Endothelial cell of umbilical vein (primary cell): Measurements from ENCODE around the gene ERBB4. TPM values are rescaled to one million over a fixed set of nuclear protein-coding genes. Genes with fewer than 3 reads are reported as not detected.

Source experiments
- BruUV-seq: library from RNA; stranded (reverse); fragments of 400-500 nt; replicated peaks from 2 replicates; lab custom pipeline; 2021; lab: Mats Ljungman, UMichigan
- CTCF ChIA-PET: fragments of 300-600, 350-600 bp; sonication (Branson Sonifier 250); formaldehyde crosslinking; loops from one replicate; lab custom pipeline; 2021; ENCODE audit warnings: antibody characterized with exemption, inconsistent platforms; lab: Charles Lee
- POLR2A ChIA-PET: fragments of 300-600, 350-600 bp; sonication (Branson Sonifier 250); formaldehyde crosslinking; loops from one replicate; lab custom pipeline; 2021; ENCODE audit warnings: antibody characterized with exemption, inconsistent platforms; lab: Charles Lee
- DNase-seq: peaks from one replicate; pipeline ENCODE4 v3.0.0-alpha.2; 2011; ENCODE audit warnings: low read depth, low spot score
- FAIRE-seq: peaks from 2 replicates; lab custom pipeline; 2011; peaks lifted over from hg19 to GRCh38; lab: Jason Lieb, UNC
- H2AFZ ChIP-seq: 2 replicates; pipeline ENCODE4 v1.6.0; 2012; ENCODE audit warnings: low read depth, low read length, control low read depth, inconsistent platforms
- H3K27ac ChIP-seq: 2 replicates; pipeline ENCODE4 v1.5.1; 2011; ENCODE audit warnings: low read depth, mild to moderate bottlenecking, control low read depth, low read length, moderate library complexity; ENCODE audit not compliant: insufficient read depth
- H3K27me3 ChIP-seq, 2 experiments: 2 replicates each; pipeline versions ENCODE4 v1.6.0 to v1.6.1; 2011; ENCODE audit warnings: low read length in 2 of 2, mixed read lengths in 1 of 2; ENCODE audit not compliant: control insufficient read depth in 2 of 2, insufficient read depth in 2 of 2
- H3K36me3 ChIP-seq, 2 experiments: 2 replicates in 1 of 2; 3 replicates in 1 of 2; pipeline ENCODE4 v1.5.1; 2011; ENCODE audit warnings: low read length in 2 of 2, mild to moderate bottlenecking in 1 of 2, moderate library complexity in 1 of 2; ENCODE audit not compliant: control insufficient read depth in 2 of 2, insufficient read depth in 2 of 2; ENCODE audit errors: extremely low read depth in 1 of 2
- H3K4me1 ChIP-seq: 3 replicates; pipeline ENCODE4 v1.5.1; 2011; ENCODE audit warnings: mild to moderate bottlenecking, low read length; ENCODE audit not compliant: control insufficient read depth, insufficient read depth; ENCODE audit errors: extremely low read depth
- H3K4me2 ChIP-seq: 2 replicates; pipeline ENCODE4 v1.6.1; 2011; ENCODE audit warnings: low read length, control low read depth, mixed read lengths; ENCODE audit not compliant: insufficient read depth
- H3K4me3 ChIP-seq, 3 experiments: fragments of 200-600 bp in 1 of 3; sonication (generic), shearing (Covaris generic) in 1 of 3; replicated peaks in 1 of 3; 2 replicates each; pipeline ENCODE4 v1.5.1; 2011 to 2016; ENCODE audit warnings: control low read depth in 3 of 3, low read length in 3 of 3, mild to moderate bottlenecking in 2 of 3, inconsistent platforms in 1 of 3, low read depth in 1 of 3, moderate library complexity in 1 of 3; ENCODE audit not compliant: insufficient read depth in 1 of 3
- H3K79me2 ChIP-seq: 2 replicates; pipeline ENCODE4 v1.6.0; 2012; ENCODE audit warnings: low read length, inconsistent platforms; ENCODE audit not compliant: control insufficient read depth, insufficient read depth
- H3K9ac ChIP-seq: replicated peaks from 2 replicates; pipeline ENCODE3; 2011; ENCODE audit warnings: low read length, control low read depth; ENCODE audit not compliant: insufficient read depth; ENCODE audit errors: extremely low read depth
- H3K9me1 ChIP-seq: replicated peaks from 3 replicates; pipeline ENCODE4 v1.6.0; 2011; ENCODE audit warnings: mild to moderate bottlenecking, low read length; ENCODE audit not compliant: control insufficient read depth, insufficient read depth; ENCODE audit errors: extremely low read depth
- H3K9me3 ChIP-seq: replicated peaks from 2 replicates; pipeline ENCODE4 v1.5.1; 2012; ENCODE audit warnings: low read length, inconsistent platforms; ENCODE audit not compliant: control insufficient read depth, insufficient read depth
- H4K20me1 ChIP-seq: replicated peaks from 2 replicates; pipeline ENCODE3; 2011; ENCODE audit warnings: mild to moderate bottlenecking, low read length; ENCODE audit not compliant: control insufficient read depth, insufficient read depth; ENCODE audit errors: extremely low read depth
- CTCF ChIP-seq, 2 donors: IDR thresholded peaks; 1 replicate in 1 of 2; 2 replicates in 1 of 2; pipeline ENCODE4 v1.5.1; 2011; ENCODE audit warnings: low read length in 2 of 2, mild to moderate bottlenecking in 2 of 2, moderate library complexity in 2 of 2, control low read depth in 1 of 2, inconsistent platforms in 1 of 2, low read depth in 1 of 2; ENCODE audit not compliant: insufficient read depth in 1 of 2; ENCODE audit errors: extremely low read depth in 1 of 2
- EZH2 ChIP-seq: IDR thresholded peaks from 2 replicates; pipeline ENCODE4 v1.6.1; 2012; ENCODE audit warnings: borderline replicate concordance, low read depth, mild to moderate bottlenecking, moderate library complexity, low read length, inconsistent platforms; ENCODE audit not compliant: severe bottlenecking
- FOS ChIP-seq: IDR thresholded peaks from 2 replicates; pipeline ENCODE4 v1.6.1; 2011; ENCODE audit warnings: mild to moderate bottlenecking, low read length, moderate library complexity, borderline replicate concordance; ENCODE audit not compliant: insufficient read depth
- GATA2 ChIP-seq: IDR thresholded peaks from 2 replicates; pipeline ENCODE4 v1.7.0; 2011; ENCODE audit warnings: low read depth, mild to moderate bottlenecking, moderate library complexity, mixed read lengths, low read length; ENCODE audit not compliant: insufficient read length, insufficient read depth
- JUN ChIP-seq: IDR thresholded peaks from 2 replicates; pipeline ENCODE4 v1.6.1; 2011; ENCODE audit warnings: borderline replicate concordance, low read depth; ENCODE audit not compliant: insufficient read length, insufficient read depth
- MAX ChIP-seq: IDR thresholded peaks from 2 replicates; pipeline ENCODE4 v1.6.1; 2011; ENCODE audit not compliant: insufficient read depth, insufficient read length
- MYC ChIP-seq: IDR thresholded peaks from one replicate; pipeline ENCODE4 v1.6.1; 2011; ENCODE audit warnings: mild to moderate bottlenecking, low read depth, low read length
- POLR2A ChIP-seq: IDR thresholded peaks from 2 replicates; pipeline ENCODE4 v1.6.1; 2012; ENCODE audit warnings: low read depth, mild to moderate bottlenecking, control low read depth, low read length
- POLR2AphosphoS5 ChIP-seq: IDR thresholded peaks from 2 replicates; pipeline ENCODE4 v1.6.1; 2012; ENCODE audit warnings: low read depth, mild to moderate bottlenecking, control low read depth, low read length, moderate library complexity; ENCODE audit not compliant: insufficient read depth
- dilution Hi-C: fragments of 300-500 bp; cut with MboI; formaldehyde crosslinking; loops from one replicate; pipeline ENCODE4 v1.15.0; 2019; ENCODE audit warnings: low sequenced_read_pairs; ENCODE audit not compliant: extremely low pct_ligation_motif_present
- intact Hi-C: fragments of 100-400 bp; cut with micrococcal nuclease; formaldehyde crosslinking; loops from one replicate; pipeline ENCODE4 v1.10.0; 2022
- polyA plus RNA-seq, 4 experiments: library from polyadenylated mRNA; depleted of rRNA in 3 of 4; stranded (reverse) in 3 of 4; unstranded in 1 of 4; fragments of >200 nt; gene quantifications; 2 replicates each; pipeline versions ENCODE4 v1.2.1 to v1.2.3, GENCODE V29; 2011 to 2012; ENCODE audit warnings: missing spikeins in 1 of 4
- total RNA-seq: library from RNA; stranded (reverse); gene quantifications from 2 replicates; pipeline ENCODE4 v1.2.3, GENCODE V29; 2021

ERBB4 gene
- total and polyA plus RNA-seq, 2 donors (not counting 3 experiments of a cell fraction or from before 2014, with no cell fraction given): 0.01 to 0.27 TPM

- POLR2A ChIA-PET: no interaction called here
- intact Hi-C loops (no loop called here), dilution Hi-C loops (no loop called here)
- TF ChIP-seq GATA2 (no peak), MAX (no peak), JUN (no peak)
- Histone ChIP-seq H3K9ac (no peak overlapping the region), H3K27me3 (no peaks in the 10 kb centered on the region), H2AFZ (no peak overlapping the region), H3K36me3 (no peaks in the 10 kb centered on the region), H3K9me3 (no peaks in the 10 kb centered on the region), H3K79me2 (no peaks in the 10 kb centered on the region), H3K27ac (no peak overlapping the region), H3K4me1 (no peaks in the 10 kb centered on the region), H3K4me2 (no peak overlapping the region), H4K20me1 (no peaks in the 10 kb centered on the region), H3K9me1 (no peaks in the 10 kb centered on the region), H3K4me3 (no peak overlapping the region)
- BruUV-seq: no TSS peak
- FAIRE-seq (no peak), DNase-seq (no peak)
- CTCF ChIA-PET: no interaction called here
Observed at GRCh38 chr2:212330263-212330662, 208.3 kb downstream of the ERBB4 start.

- Histone ChIP-seq H3K79me2 (no peaks in the 10 kb centered on the region), H3K27ac (no peak overlapping the region), H3K4me1 (no peaks in the 10 kb centered on the region), H3K27me3 (no peaks in the 10 kb centered on the region), H2AFZ (no peak overlapping the region), H3K36me3 (no peaks in the 10 kb centered on the region), H3K4me3 (no peak overlapping the region), H3K9me1 (no peaks in the 10 kb centered on the region), H3K9me3 (no peaks in the 10 kb centered on the region), H4K20me1 (no peaks in the 10 kb centered on the region), H3K4me2 (no peak overlapping the region), H3K9ac (no peak overlapping the region)
- intact Hi-C loops (no loop called here), dilution Hi-C loops (no loop called here)
- DNase-seq (no peak), FAIRE-seq (no peak)
- POLR2A ChIA-PET: no interaction called here
- BruUV-seq: no TSS peak
- TF ChIP-seq POLR2A (no peak), MYC (no peak), GATA2 (no peak), MAX (no peak), FOS (no peak), EZH2 (no peak), CTCF (IDR thresholded peaks at IDR 0.05; ENCODE audit: extremely low read depth in 1 of 2, insufficient read depth in 1 of 2, low read depth in 1 of 2, low read length in 2 of 2) (no peak), POLR2AphosphoS5 (no peak), JUN (no peak)
- CTCF ChIA-PET: interaction anchor here (0.5 kb wide), 1 partner anchor 16 kb away, joined by 3 read pairs; no protein-coding TSS in a partner anchor
Observed at GRCh38 chr2:212328712-212329496, 209.7 kb downstream of the ERBB4 start.
